GM23248 (cell line): ENCODE results near the gene TTC24.

Experiments
- EZH2 ChIP-seq: fragments of 200-600 bp; sonication (generic); IDR thresholded peaks from 2 replicates; pipeline ENCODE4 v1.6.1; 2018; ENCODE audit warnings: antibody characterized with exemption, mild to moderate bottlenecking; ENCODE audit not compliant: insufficient read depth, poor library complexity, severe bottlenecking
- EZH2phosphoT487 ChIP-seq: fragments of 200-600 bp; sonication (generic); IDR thresholded peaks from 2 replicates; pipeline ENCODE4 v1.6.1; 2018; ENCODE audit warnings: antibody characterized with exemption, moderate library complexity, mild to moderate bottlenecking, low read depth; ENCODE audit not compliant: insufficient read depth

DNA sequence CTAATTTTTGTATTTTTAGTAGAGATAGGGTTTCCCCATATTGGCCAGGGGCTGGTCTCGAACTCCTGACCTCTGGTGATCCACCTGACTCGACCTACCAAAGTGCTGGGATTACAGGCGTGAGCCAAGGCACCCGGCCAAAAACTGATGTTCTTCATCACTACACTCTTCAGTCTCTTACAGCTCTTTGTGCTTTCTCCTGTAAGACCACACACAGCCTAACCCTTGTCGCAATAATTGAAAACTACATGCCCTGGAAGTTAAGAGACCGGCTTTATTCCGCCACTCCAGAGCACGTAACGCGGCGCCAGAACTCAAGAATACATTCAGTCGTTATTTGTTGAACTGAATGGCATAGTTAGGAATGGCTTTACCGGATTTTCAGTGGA lies 21.2 kb downstream of the TTC24 start:
- TF ChIP-seq EZH2phosphoT487 (no peak), EZH2 (no peak)
